Urothelium cell line (cell line): Measurements from ENCODE around the gene XXYLT1.

ENCODE experiments used
- DNase-seq: peaks from one replicate; pipeline ENCODE4 v3.0.0; 2011; ENCODE audit warnings: low spot score, mixed read lengths
- FAIRE-seq: peaks from 2 replicates; lab custom pipeline; 2011; peaks lifted over from hg19 to GRCh38; lab: Jason Lieb, UNC

Gene XXYLT1

DNA sequence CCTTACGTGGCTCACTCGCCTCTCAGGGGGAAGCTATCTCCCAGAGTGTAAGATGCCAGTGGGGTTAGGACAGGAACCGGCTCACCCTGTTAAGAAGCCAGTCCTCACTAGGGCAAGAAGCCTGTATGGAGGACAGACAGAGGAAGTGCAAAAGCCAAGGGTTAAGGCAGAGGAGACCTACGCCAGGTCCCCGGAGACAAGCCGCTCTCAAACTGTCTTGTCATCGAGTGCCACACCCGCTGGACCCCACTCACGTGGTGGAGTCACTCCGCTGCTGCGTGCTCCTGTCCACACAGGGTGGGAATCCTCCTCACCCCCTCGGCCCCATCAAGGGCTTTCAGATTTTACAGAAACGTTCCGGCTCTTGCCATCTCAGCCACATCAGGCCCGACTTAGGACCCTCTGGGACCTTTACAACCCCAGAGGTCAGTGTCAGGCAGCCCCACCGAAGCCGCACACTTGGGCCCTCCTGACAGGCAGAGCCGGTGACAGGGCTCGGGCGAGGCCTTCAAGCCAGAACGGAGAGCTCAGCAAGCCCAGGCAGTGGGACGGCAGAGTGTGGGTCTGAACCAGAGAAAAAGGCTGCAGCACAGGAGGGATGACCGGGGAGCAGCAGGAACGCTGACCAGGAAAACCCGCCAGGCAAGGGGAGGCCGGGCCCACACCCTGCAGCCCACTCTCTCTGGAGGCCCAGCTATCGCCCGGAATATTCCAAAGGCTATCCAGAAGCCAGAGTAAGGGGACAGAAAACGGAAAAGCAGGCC is 61.7 kb downstream of the XXYLT1 start:
- no peak for FAIRE-seq
- DNase-seq: no peak

DNA sequence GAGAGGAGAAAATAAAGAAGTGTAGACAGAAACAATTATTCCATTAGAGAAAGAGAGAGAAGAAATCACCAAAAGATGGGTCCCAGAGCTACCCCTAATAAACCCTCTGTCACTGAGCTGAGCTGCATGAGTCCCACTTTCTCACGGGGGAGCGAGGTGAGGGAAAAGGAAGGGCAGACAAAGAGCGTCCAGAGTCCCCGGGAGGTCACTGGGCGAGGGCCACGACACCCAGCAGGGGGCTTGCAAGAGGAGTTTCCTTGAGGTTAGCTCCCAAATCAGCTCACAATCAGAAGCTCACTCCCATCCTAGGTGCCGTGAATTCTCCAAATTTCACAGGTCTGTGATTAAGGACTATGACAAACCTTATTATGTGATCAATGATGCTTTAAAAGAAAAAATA is 62.3 kb downstream of the XXYLT1 start:
- no peak for DNase-seq
- FAIRE-seq: no peak

DNA sequence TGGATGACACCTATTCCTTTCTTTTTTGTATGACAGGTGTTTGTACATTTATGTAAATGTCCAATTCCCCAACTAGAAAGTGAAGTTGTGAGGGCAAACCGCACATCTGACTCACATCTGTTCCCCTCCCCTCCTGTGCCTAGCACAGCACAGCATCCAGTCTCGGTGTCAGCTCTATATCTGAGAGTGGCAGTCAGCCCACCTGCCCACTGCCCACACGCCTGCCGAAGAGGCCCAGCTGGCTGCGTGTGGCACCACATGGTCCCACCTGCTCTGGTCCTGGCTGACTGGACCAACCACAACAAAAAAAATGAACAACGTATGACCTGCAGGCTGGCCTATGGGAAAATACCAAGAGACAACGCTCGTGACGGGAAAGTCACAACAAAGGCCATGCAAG is 62.8 kb downstream of the XXYLT1 start:
- DNase-seq (no peak), FAIRE-seq (no peak)

DNA sequence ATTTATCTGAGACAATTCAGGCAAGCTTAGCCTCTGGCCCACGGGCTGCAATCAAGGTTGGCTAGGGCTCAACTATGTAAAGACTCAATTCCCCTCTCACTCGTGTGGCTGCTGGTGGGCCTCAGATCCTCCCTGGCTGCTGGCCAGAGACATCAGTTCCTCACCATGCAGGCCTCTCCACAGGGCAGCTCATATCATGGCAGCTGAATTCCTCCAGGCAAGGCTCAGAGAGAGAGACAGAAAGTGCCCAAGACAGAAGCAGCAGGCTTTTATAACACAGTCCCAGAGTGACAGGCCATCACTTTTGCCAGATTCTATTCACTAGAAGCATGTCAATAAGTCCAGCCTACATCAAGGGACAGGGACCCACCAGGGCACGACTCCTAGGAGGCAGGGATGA is 63.2 kb downstream of the XXYLT1 start:
- FAIRE-seq (no peak), DNase-seq (no peak)

DNA sequence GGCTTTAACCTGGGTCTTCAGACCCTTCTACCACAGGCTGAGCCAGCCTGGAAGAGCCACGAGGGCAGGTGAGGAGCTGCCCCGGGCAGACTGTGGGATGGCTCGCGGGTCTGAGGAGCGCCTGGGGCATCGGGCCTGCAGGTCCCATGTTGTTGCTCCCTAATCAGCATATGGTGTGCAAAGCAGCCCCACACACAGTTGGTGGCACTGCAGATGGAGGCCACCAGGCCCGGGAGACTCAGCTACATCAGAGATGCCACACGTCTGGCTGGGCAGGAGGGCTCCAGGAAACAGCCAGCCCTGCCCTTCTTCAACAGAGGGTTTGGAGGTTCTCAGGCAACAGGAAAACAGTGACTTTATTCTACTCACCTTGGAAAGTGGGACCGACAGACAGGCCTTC is 63.9 kb downstream of the XXYLT1 start:
- DNase-seq: no peak
- FAIRE-seq: no peak

DNA sequence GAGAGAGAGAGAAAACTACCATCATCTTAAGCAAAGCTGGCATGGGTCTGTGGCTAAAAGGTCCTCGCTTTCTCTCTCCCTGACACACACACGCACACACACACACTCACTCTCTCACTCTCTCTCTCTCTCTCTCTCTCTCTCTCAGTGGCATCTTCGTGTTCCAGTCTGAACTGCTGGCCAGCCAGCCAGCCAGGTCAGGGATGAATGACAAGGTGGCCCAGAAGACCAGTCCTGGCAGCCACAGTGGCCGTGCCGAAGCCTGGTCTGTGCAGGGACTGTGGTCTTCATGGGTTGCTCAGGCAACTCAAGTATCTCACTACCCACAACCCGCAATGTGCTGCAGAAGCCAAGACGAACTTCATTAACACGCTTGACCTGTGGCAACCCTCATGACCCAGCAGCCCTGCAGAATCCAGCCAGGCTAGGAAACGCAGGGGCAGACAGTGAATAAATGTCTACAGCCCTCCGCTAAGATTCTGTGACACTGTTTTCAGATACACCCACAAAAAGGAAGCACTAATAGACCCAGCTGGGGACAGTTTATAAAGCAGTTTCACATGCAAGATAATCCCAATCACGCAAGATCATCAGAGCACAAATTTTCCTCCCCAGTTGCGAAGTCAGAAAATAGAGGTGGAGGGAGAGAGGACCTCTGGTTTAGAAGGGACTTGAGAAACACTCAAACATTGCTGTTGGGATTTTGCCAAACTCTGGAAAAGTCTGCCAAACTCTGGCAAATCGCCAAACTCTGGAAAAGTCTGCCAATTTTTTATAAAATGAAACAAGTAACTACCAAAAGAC is 66.4 kb downstream of the XXYLT1 start:
- FAIRE-seq (no peak), DNase-seq (no peak)

DNA sequence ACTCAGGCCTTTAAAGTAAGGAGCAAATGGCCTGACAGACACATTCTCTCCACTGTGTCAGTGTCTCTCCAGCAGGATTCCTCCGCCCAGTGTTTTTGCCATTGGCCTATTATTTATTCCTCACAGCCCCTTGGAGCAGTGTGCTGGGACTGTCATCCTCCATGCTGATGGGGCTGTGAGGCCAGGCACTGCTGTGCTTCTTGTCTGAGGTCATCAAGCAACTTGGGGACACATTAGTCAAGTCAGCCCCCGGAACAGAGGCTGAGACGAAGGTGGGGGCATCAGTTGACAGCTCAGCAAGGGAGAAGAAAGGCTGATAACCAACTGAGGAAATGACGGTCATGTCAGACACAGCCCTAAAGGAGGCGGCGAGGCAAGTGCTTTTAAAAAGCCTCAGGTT is 67.4 kb downstream of the XXYLT1 start:
- FAIRE-seq (no peak), DNase-seq (no peak)

DNA sequence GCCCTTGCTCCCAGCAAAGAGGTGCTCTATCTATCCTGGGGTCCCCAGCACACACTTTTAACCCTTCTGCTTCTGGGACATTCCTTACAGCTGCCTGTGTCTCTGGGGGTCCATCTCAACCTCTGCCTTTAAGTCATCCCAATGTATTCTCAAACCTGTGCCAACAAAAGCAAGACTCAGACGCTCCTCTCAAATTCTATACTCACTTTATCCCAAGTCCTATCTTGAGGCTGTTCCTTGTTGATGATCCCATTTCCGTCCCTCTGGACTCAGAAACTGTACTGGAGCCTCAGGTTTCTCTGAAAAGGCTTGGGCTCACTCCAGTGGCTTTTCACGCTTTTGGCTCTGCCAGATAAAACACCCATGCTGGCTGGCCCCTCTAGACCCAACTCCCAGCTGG is 69.7 kb downstream of the XXYLT1 start:
- DNase-seq (no peak), FAIRE-seq (no peak)

DNA sequence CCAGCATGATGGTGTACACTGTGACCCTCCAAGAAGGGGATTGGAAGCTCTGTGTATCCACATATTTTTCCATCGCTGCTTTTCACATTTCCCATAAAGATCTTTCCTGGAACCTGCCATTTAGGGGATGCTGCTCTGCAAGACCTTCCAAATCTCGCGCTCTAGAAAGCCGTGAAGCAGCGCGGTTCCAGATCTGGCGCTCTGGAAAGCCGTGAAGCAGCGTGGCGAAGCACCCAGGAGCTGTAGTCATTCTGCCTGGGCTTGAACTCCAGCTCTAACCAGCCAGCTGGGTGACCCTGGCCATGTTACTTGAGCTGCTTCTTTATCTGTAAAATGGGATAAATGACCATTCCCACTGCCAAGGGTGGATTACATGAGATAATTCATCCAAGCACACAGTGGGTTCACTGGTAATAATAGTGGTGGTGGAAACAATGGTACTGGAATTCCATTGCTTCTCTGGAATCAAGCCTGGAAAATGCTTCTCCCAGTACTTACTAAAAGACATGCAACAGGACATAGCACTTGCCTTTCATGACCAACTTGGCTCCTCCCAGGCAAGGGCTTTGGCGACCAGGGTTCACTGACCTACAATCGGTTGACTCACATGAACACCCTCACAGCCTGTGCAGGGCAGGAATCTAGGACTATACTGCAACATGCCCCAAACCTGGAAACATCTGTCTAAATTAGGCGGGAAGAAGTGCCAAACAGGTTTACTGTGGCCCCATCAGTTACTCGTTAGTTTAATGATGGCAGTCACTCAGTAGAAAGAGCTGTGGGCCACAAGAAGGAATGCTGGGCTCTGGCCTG is 70.7 kb downstream of the XXYLT1 start:
- no peak for FAIRE-seq
- DNase-seq: no peak

DNA sequence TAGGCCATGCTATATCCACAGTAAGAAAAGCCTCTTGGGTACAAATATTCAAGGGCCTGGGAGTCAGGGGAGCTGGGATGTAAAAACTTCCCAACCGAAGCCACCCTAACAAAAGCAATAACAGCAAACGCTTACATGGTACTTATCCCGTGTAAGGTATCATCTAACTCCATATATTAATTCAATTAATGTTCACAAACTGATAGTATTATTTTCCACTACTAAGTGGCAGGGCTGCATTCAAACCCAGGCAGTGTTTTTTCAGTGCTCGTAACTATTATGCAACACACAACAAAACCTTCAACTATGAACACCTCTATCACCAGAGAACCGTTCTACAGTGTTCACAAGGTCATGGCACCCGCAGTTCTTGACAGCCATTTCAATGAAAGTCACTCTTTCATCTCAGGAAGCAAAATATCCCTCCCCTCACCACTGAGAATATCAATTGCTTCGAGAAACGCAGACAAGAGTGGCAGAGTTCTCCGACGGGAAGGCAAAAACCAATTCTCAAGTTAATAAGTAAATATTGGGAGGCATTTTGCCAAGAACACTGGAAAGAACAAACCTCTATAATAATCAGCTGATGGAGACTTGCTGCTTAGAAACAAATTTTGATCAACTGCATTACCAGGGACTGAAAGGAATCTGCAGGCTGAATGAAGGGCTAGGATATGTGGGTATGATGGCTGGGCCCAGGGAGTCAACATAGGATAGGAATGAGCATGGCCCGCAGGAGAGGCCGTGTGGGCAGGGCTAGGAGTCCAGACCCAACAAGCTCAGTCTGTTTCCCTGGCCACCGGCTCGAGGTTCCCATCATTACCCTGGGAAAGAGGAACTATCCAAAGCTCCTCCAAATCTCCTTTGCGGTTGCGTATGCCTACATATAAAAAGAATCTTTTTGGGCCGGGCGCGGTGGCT is 72.3 kb downstream of the XXYLT1 start:
- DNase-seq: no peak
- no peak for FAIRE-seq

DNA sequence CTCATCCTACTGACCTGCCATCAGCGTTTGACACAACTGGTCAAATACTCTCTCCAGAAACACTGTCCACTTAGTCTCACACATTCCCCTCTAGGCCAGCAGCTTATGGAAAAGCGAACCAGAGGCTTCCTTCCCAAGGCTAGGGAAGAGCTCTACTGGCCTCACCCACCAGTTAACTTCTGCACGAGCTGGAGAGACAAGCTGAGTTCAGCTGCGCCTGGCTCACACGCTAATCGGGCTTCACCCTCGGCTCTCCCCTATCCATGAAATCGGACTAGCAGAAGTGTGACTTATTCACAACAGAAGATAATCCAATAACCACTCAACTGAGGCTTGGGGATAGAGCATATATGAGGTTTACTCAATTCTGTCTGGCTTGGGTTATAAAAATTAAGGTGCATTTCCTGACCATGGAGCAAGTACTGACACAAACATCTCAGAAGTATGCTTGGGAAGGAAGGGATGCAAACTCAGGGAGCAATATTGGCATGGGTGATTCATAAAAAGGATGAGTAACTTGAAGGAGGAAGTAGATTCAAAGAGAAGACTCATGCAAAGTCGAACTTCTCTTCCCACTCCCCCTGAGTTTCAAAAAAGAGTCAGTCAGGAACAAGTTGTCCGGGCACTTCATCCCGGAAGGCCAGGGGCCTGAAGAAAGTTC is 73.1 kb downstream of the XXYLT1 start:
- DNase-seq (no peak), FAIRE-seq (no peak)

DNA sequence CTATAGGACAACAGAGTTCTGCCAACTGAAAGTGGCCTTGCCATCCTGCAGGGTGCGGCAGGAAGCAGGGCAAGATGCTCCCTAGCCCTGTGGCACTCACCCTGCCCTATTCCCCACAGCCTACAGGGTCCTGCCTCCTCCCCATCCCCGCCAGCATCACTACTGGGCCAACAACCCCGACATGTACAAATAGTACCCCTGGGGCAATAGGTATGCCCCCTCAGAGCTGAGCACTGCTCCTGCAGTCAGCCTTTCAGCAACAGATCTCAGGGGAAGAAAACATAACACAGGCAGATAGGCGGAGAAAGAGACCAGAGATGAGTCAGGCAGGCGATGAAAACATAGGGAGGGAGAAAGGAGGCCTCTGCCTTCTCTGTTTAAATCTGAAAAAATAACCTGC is 74.7 kb downstream of the XXYLT1 start:
- DNase-seq (no peak), FAIRE-seq (no peak)

DNA sequence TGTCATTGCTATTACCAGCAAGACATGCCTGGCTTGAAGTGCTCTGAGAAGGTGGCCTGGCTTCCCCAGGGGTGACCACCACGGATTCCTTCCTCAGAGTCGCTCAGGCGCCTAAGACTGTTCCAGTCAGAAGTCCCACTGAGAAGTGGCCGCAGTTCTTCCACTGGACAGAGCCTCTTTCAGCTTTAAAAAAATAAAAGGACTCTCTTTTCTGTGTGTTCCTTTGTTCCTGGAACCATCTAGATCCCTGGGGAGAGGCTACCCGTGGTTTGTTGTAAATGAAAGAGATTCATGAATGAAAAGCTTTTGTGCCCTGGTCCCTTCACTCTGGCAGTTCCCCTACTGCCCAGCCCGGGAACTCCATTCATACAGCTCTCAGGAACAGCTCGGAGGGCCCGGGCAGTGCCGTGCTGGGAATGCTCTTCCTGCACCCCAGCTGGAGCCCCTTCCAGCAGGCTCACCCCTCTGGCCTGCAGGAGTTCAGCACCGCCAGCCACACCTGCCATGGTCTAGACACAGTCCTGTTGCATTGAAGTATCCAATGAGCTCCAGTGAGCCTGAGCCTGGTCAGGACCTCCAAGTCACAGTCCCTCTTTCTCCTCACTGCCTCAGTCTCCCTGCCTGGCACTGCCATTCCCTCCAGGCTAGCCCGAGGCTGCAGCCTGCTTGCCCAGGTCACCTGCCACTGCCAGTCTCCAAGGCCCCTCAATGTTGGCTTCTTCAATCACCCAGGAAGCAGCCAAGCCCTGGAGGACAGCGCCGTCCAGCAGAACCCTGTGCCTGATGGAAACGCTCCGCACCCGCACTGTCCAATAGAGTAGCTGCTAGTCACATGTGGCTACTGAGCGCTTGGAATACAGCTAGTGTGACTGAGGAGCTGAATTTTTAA is 75.4 kb downstream of the XXYLT1 start:
- no peak for FAIRE-seq
- DNase-seq: no peak

DNA sequence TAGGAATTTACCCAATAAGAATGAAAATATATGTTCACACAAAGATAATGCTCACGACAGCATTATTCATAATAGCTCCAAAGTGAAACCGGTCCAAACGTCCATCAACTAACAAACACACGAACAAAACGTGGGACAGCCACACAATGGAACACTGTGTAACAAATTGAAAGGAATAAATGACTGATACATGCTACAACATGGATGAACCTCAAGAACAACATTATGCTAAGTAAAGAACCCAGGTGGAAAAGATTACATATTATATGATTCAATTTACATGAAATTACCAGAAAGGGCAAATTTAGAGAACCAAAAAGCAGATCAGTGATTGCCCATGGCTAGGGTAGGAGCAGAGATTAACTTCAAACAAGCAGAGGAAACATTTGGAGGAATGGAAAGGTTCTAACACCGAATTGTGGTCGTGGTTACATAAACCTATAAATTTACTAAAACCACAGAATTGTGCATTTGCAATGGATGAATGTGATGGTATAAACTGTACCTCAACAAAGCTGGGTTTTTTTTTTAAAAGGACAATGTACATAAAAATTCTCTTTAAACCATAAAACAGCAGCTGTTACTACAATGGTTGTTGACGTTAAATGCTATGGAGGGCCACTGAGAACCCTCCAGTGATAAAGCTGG is 76.3 kb downstream of the XXYLT1 start:
- FAIRE-seq (no peak), DNase-seq (no peak)

DNA sequence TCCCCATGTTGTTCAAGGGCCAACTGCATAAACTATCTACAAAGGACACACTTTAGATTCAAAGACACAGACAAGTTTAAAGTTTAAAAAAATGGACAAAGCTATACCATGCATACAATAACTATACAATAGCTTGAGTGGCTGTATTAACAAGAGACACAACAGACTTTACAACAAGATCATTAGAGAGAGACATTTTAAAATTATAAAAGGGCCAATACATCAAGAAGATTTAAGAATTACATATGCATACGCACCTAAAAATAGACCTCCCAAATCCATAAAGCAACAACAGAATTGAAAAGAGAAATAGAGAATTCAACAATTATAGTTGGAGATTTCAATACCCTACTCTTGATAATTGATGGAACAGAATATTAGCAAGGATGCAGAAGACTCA is 79.4 kb downstream of the XXYLT1 start:
- FAIRE-seq: no peak
- DNase-seq: no peak

DNA sequence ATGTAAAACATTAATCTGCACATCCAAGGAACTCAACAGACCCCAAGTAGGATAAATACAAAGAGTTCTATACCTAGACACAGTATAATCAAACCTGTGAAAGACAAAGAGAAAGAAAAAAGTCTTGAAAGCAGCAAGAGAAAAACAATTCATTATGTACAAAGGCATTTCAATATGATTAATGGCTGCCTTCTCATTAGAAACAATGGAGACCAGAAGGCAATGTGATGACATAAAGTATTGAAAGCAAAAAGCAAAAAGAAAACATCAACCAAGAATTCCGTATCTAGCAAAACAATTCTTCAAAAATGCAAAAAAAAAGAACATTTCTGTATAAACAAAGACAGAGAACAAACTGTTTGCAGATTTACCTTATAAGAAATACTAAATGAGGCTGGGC is 81.1 kb downstream of the XXYLT1 start:
- FAIRE-seq: no peak

DNA sequence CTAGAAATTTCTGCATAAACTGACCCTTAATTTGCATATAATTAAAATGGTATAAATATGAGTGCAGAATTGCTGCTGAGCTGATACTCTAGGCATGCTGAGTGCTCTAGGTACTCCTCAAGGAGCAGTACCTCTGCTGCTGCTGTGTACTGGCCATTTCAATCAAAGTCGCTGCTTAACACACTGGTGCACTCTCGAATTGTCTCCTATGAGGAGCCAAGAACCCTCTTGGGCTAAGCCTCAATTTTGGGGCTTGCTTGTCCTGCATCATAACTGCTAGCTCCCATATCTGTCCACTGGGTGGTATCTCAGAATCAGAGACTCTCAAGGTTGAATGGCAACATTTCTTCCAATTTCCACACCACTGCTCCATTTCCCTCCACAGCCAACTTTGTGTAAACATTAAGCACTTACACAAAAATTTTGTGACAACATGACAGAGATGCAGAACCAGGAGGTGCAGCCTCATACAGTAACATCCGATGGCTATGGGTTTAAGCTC is 82.5 kb downstream of the XXYLT1 start:
- no peak for DNase-seq

More for the DNA sequence above, 81.1 kb downstream of the XXYLT1 start:
- DNase-seq: no peak

More for the DNA sequence above, 82.5 kb downstream of the XXYLT1 start:
- FAIRE-seq: no peak
